Central memory CD8-positive, alpha-beta T cell (primary cell): ENCODE results near the gene MOK.

ENCODE experiments used
- ATAC-seq: fragments of 150-1000 bp; cut with Tn5 transposase; replicated peaks from 2 replicates; pipeline ENCODE4 v1.10.0; 2022; ENCODE audit warnings: mild to moderate bottlenecking, moderate FRiP score, moderate number of reproducible peaks; ENCODE audit not compliant: poor library complexity, severe bottlenecking; ENCODE audit errors: extremely low read depth
- DNase-seq, 2 donors: peaks; one replicate each; pipeline ENCODE4 v3.0.0; 2021; ENCODE audit warnings: low spot score in 2 of 2
- H3K27ac Mint-ChIP-seq: one replicate; pipeline ENCODE4 v1.8.0; 2022; ENCODE audit warnings: low read depth, mild to moderate bottlenecking, moderate library complexity, mixed read lengths
- H3K27me3 Mint-ChIP-seq: one replicate; pipeline ENCODE4 v1.8.0; 2022; ENCODE audit warnings: mixed read lengths
- H3K36me3 Mint-ChIP-seq: one replicate; pipeline ENCODE4 v1.8.0; 2022; ENCODE audit warnings: mild to moderate bottlenecking, moderate library complexity, mixed read lengths; ENCODE audit not compliant: insufficient read depth
- H3K4me1 Mint-ChIP-seq: one replicate; pipeline ENCODE4 v1.8.0; 2022; ENCODE audit warnings: mixed read lengths
- H3K4me3 Mint-ChIP-seq: one replicate; pipeline ENCODE4 v1.8.0; 2022; ENCODE audit warnings: mild to moderate bottlenecking, moderate library complexity, mixed read lengths
- H3K9me3 Mint-ChIP-seq: one replicate; pipeline ENCODE4 v1.8.0; 2022; ENCODE audit warnings: mixed read lengths

MOK gene

DNA sequence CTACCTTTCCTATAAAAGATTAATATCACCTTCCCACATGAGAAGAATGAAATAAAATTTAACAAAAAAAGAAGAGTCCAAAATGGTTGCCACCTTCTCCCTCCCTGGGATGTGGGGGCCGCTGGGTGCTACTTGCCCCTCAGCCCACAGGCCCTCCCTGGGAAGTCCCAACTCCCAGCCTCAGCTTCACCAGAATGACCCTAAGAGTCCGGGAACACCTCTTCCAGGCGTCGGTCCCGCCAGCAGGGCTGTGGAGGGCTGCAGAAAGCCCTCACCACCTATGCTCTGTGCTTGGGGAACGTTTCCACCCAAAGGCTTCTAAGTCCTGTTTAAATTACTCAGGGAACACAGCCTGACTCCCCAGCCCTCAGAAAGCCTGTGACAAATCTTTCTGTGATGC lies 71.9 kb downstream of the MOK start:
- Mint-ChIP-seq H3K27ac (no peak overlapping the region), H3K4me3 (no peak overlapping the region), H3K9me3 (no peaks in the 10 kb centered on the region), H3K27me3 (no peaks in the 10 kb centered on the region), H3K36me3 (no peaks in the 10 kb centered on the region), H3K4me1 (no peaks in the 10 kb centered on the region)
- ATAC-seq (no peak), DNase-seq (no peak)

DNA sequence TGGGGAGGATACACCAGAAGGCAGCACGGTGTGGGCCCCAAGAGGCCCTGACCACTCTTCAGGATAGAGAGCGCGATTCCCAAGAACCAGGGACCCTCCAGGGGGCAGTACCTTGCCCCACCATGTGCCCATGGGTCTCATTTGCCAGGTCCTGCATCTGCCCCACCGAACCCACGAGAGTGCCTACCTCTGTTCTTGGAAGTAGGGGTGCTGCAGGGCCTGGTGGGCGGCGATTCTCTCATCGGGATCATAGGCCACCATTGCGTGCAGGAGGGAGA lies 72.7 kb downstream of the MOK start:
- Mint-ChIP-seq H3K4me1 (no peaks in the 10 kb centered on the region), H3K9me3 (no peaks in the 10 kb centered on the region), H3K4me3 (no peak overlapping the region), H3K27me3 (no peaks in the 10 kb centered on the region), H3K27ac (no peak overlapping the region), H3K36me3 (no peaks in the 10 kb centered on the region)
- ATAC-seq (no peak), DNase-seq (no peak)

DNA sequence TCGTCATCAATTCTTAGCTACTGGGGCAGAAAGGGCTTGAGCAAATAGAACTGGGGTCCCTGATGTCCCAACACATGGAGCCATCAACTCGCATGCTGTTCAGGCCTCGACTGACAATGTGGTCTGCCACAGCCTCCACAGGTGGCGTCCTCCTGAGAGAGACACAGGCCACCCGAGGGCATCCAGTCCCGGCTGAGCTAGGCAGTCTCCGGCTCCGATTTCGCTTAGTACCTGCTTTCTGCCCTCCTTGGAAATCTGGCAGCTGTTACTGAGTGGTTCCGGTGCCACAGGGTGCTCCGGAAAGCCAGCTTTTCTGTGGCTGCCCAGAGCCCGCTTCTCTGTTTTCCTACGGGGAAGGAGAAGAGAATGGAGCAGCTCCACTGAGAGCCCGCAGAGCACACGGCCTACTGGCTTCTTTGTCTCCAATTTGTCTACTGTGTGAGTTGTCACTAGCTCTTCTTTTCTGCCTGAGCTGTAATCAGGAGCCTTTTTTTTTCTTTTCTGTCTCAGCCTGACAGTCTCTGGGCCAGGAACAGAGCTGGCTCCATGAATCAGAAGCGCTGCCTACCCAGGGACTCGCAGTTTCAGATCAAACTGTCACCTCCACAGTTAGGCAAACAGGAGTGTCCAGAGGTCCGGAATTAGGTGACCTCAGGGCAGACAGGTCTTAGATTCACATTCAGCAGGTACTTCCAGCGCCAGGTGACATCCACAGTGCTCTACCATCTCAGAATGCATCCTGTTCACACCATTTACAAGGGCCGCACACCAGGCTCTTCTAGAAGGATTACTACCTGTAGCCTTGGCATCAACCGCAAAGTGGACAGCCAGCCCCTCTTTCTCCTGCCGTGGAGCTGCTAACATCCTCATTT lies 73.3 kb downstream of the MOK start:
- Mint-ChIP-seq H3K27me3 (no peaks in the 10 kb centered on the region), H3K4me1 (no peaks in the 10 kb centered on the region), H3K36me3 (no peaks in the 10 kb centered on the region), H3K4me3 (no peak overlapping the region), H3K9me3 (no peaks in the 10 kb centered on the region), H3K27ac (no peak overlapping the region)
- DNase-seq (no peak), ATAC-seq (no peak)

- no peak for ATAC-seq
Measured at GRCh38 chr14:102230481-102231210, 74.3 kb downstream of the MOK start.

GRCh38 chr14:102229739-102230092 lies 75.2 kb downstream of the MOK start:
- Mint-ChIP-seq H3K36me3 (peaks cover 2% of the 10 kb centered on the region), H3K9me3 (no peaks in the 10 kb centered on the region), H3K27me3 (no peaks in the 10 kb centered on the region), H3K27ac (no peak overlapping the region), H3K4me1 (no peaks in the 10 kb centered on the region), H3K4me3 (no peak overlapping the region)
- DNase-seq: no peak
- ATAC-seq: no peak

More at GRCh38 chr14:102230481-102231210, 74.3 kb downstream of the MOK start:
- H3K36me3 Mint-ChIP-seq: peaks cover under 1% of the 10 kb centered on the region
- H3K9me3 Mint-ChIP-seq: no peaks in the 10 kb centered on the region
- H3K4me3 Mint-ChIP-seq: no peak overlapping the region
- no peak overlapping the region for H3K27ac Mint-ChIP-seq
- no peak for DNase-seq
- no peaks in the 10 kb centered on the region for H3K4me1 Mint-ChIP-seq
- no peaks in the 10 kb centered on the region for H3K27me3 Mint-ChIP-seq

DNA sequence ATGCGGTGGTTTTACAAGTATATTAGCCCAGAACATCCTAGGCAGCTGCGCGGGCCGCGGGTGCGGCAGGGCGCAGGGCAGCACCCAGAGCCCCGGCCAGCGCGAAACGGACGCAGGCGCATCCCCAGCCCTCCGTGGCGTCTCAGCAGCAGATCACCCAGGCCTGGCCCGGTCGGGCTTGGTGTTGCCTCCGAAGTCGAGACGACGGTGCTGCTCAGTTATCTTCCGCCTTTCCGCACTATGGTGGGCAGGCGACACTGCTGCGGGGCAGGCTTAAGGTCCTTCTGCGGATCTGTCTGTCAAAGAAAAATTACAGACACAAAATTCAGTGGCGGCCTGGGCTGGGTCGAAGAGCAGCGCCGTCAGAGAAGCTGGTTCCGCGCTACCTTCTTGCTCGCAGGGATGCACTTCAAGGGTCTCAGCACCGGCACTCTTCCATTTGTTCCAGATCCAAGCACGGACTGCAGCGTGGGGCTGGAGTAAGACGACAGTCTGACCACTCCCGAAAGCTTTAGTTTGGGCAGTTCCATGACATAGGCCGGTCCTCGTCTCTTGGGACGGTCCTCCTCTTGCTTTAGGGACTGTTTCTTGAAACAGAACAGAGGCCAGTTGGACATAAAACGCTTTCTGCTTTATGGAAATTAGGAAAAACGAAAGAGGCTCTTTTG lies 75.8 kb downstream of the MOK start:
- H3K36me3 Mint-ChIP-seq: peaks cover 4% of the 10 kb centered on the region
- no peaks in the 10 kb centered on the region for H3K27me3 Mint-ChIP-seq
- H3K27ac Mint-ChIP-seq: no peak overlapping the region
- H3K4me1 Mint-ChIP-seq: no peaks in the 10 kb centered on the region
- no peak for DNase-seq
- no peak overlapping the region for H3K4me3 Mint-ChIP-seq
- ATAC-seq: no peak
- H3K9me3 Mint-ChIP-seq: no peaks in the 10 kb centered on the region

GRCh38 chr14:102227184-102227964 lies 77.6 kb downstream of the MOK start:
- H3K4me1 Mint-ChIP-seq: no peaks in the 10 kb centered on the region
- DNase-seq (no peak), ATAC-seq (no peak)
- H3K9me3 Mint-ChIP-seq: no peaks in the 10 kb centered on the region
- no peak overlapping the region for H3K4me3 Mint-ChIP-seq
- H3K36me3 Mint-ChIP-seq: peaks cover 10% of the 10 kb centered on the region
- no peaks in the 10 kb centered on the region for H3K27me3 Mint-ChIP-seq
- no peak overlapping the region for H3K27ac Mint-ChIP-seq

- peaks cover 11% of the 10 kb centered on the region for H3K36me3 Mint-ChIP-seq
- H3K4me3 Mint-ChIP-seq: no peak overlapping the region
- no peak overlapping the region for H3K27ac Mint-ChIP-seq
- ATAC-seq (no peak), DNase-seq (no peak)
- no peaks in the 10 kb centered on the region for H3K27me3 Mint-ChIP-seq
- no peaks in the 10 kb centered on the region for H3K4me1 Mint-ChIP-seq
- no peaks in the 10 kb centered on the region for H3K9me3 Mint-ChIP-seq
Measured at GRCh38 chr14:102226356-102227125, 78.4 kb downstream of the MOK start.

DNA sequence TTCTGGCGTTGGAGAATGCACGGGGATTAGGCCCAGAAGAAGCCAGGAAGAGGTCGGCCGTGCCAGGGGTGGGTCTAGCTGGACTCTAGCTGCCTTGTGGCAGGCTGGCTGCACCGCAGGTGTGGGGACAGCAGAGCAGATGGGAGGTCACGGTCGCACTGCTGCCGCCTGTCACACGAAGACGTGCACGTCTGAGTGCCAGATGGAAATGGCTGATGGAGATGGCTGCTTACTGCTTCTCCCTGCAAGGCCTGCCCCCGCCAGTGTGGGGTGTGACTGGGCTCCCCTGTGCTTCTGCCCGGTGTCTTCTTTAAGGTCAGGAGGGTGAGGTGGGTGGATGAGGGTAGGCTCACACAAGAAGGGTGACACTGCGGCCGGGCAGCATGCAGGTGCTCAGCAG lies 79.0 kb downstream of the MOK start:
- H3K4me3 Mint-ChIP-seq: no peak overlapping the region
- peaks cover 11% of the 10 kb centered on the region for H3K36me3 Mint-ChIP-seq
- no peak for ATAC-seq
- no peaks in the 10 kb centered on the region for H3K27me3 Mint-ChIP-seq
- H3K9me3 Mint-ChIP-seq: no peaks in the 10 kb centered on the region
- no peaks in the 10 kb centered on the region for H3K4me1 Mint-ChIP-seq
- no peak for DNase-seq
- H3K27ac Mint-ChIP-seq: peak overlapping the region; percentile 29

- Mint-ChIP-seq H3K27ac (peak overlapping the region; percentile 29), H3K36me3 (peaks cover 11% of the 10 kb centered on the region), H3K27me3 (no peaks in the 10 kb centered on the region), H3K4me1 (no peaks in the 10 kb centered on the region), H3K4me3 (no peak overlapping the region), H3K9me3 (no peaks in the 10 kb centered on the region)
- ATAC-seq (no peak), DNase-seq (no peak)
Measured at GRCh38 chr14:102225386-102225785, 79.6 kb downstream of the MOK start.

- Mint-ChIP-seq H3K27ac (no peak overlapping the region), H3K36me3 (peaks cover 11% of the 10 kb centered on the region), H3K27me3 (no peaks in the 10 kb centered on the region), H3K9me3 (no peaks in the 10 kb centered on the region), H3K4me3 (no peak overlapping the region), H3K4me1 (no peaks in the 10 kb centered on the region)
- ATAC-seq (no peak), DNase-seq (no peak)
Measured at GRCh38 chr14:102223682-102224081, 81.3 kb downstream of the MOK start.

GRCh38 chr14:102222751-102223150 lies 82.2 kb downstream of the MOK start:
- DNase-seq (no peak), ATAC-seq (no peak)
- H3K4me3 Mint-ChIP-seq: no peak overlapping the region
- H3K27me3 Mint-ChIP-seq: no peaks in the 10 kb centered on the region
- peaks cover 11% of the 10 kb centered on the region for H3K36me3 Mint-ChIP-seq
- no peak overlapping the region for H3K27ac Mint-ChIP-seq
- peaks cover under 1% of the 10 kb centered on the region for H3K4me1 Mint-ChIP-seq
- no peaks in the 10 kb centered on the region for H3K9me3 Mint-ChIP-seq
